Measurements from ENCODE around the gene POM121. TPM values are rescaled to one million over a fixed set of nuclear protein-coding genes. Genes with fewer than 3 reads are reported as not detected.
"Not testable (repeated sequence)": the region's sequence is repeated elsewhere in the genome, so short reads cannot be mapped to it uniquely, and the experiment has no call there.

The POM121 gene
- 10 to 100 TPM; 32.0 to 58.9 (median 44.9) TPM for polyA plus RNA-seq (ENCODE audit: insufficient read length in 4 of 4)

DNA sequence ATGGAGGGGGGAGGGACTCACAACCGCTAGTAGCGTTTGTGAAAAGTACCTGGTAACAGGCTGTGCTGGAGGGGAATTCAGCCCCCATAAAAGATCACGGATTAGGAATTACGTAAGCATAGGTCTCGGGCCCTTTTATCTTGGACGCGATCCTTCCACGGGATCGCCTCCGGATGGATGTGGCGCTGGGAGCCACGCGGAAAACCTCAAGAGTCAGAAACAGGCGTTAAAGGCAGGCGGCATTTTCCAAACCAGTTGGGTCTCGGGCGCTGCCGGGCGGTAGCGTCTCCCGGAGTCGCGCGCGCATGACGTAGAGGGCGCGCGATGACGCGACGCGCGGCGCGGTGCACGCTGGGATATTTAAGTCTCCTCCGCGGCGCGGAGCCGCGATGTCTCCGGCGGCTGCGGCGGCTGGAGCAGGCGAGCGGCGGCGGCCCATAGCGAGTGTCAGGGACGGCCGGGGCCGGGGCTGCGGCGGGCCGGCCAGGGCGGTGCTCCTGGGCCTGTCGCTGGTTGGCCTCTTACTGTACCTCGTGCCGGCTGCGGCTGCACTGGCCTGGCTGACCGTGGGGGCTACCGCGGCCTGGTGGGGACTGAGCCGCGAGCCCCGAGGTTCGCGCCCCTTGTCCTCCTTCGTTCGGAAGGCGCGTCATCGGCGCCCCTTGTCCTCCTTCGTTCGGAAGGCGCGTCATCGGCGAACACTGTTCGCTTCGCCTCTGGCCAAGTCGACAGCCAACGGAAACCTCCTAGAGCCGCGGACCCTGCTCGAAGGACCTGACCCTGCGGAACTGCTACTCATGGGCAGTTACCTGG lies at the start of gene POM121:
TSS of gene POM121 (plus strand) at position 363 of the 813 bp plus-strand sequence. CDS start at position 390, 27 bp downstream.
- peak; percentile 55 to 83 (median 77) for DNase-seq (ENCODE audit: low read depth in 4 of 4, low spot score in 2 of 4)

DNA sequence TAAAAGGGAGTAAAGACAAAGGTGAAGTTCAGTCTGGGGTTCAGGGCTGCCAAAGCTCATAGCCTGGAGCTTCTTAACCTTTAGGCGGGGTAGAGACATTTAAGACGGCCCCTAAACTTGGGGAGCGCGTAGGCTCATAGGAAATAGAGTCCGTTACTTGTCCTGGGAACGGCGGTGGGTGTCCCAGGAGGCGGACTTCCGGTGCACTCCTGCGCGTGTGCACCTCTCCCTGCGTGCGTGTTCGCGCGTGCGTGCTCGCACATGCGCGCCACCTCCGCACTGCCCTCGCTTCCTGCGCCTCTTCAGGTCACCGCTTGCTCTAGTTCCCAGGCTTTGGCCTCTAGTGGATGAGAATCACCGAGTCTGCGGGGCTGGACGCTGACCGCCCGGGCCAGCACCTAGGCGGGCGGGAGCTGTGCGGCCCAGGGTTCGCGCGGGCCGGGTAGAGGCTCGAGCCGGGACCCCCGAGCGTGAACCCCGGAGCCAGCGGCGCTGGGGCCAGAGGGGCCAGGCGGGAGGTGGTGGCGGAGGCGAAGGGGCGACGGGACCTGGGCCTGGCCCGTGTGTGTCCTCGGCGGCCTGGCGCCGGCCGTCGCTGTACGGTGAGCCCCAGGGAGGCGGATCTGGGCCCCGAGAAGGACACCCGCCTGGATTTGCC lies 45.7 kb upstream of the POM121 start:
- DNase-seq (ENCODE audit: low read depth in 4 of 4, low spot score in 2 of 4) = peak; percentile 36 to 49 (median 42)

DNA sequence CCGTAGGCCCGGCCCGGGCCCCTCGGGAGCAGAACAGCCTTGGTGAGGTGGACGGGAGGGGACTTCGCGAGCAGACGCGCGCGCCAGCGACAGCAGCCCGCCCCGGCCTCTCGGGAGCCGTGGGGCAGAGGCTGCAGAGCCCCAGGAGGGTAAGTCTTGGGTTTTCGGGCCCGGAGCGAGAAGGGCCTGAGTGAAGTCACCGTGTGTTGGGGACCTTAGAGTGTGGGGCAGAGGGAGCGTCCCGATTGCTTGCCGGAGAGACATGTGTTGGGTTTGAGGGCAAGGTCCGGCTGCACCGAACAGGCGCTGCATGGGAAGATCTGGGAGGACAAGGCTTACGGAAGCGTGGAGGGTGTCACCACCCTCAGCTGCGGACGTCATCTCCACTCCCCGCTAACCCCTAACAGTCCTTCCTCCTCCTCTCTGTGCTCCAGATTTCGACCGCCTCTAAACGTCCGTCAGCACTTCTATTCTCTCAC lies 45.1 kb upstream of the POM121 start:
- peak in 1 of 4 donors; percentile 15 for DNase-seq (ENCODE audit: low read depth in 4 of 4, low spot score in 2 of 4)

DNA sequence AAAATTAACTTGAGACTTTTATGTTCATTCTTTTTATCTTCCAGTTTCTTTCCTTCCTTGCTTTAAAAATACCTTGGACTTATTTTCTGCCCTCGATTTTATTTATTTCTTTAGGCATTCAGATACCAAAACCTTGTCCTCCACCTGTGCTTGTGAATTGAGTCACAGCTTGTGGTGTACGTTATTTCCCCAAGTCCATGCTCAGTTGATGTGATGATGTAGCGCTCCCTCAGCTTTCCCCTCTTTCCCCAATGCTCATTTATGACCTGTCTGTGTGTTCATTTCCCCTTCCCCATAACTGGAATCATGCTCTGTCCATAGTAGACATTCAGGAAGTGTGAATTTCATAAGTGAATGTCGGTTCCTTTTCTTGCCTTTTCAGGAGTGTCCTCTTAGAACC lies 33.1 kb upstream of the POM121 start:
- not testable (repeated sequence) for DNase-seq (ENCODE audit: low read depth in 4 of 4, low spot score in 2 of 4)

DNA sequence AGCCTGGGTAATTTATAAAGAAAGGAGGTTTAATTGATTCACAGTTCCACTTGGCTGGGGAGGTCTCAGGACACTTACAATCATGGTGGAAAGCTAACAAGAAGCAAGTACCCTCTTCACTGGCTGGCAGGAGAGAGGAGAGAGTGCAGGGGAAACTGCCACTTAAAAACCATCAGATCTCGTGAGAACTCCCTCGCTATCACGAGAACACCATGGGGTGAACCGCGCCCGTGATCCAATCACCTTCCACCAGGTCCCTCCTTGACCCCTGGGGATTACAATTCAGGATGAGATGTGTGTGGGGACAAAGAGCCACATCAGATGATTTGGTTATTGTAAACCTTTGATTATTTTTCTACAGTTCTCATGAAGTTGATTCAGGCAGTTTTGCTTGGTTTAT lies 20.2 kb upstream of the POM121 start:
- DNase-seq (ENCODE audit: low read depth in 4 of 4, low spot score in 2 of 4) = not testable (repeated sequence)

DNA sequence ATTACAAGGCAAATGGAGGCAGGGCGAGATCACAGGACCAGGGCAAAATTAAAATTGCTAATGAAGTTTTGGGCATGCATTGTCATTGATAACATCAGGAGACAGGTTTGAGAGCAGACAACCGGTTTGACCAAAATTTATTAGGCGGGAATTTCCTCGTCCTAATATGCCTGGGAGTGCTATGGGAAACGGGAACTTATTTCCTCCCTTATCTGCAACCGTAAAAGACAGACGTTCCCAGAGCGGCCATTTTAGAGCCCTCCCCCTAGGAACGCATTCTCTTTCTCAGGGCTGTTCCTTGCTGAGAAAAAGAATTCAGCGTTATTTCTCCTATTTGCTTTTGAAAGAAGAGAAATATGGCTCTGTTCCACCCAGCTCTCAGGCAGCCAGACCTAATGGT lies 16.5 kb upstream of the POM121 start:
- DNase-seq (ENCODE audit: low read depth in 4 of 4, low spot score in 2 of 4) = not testable (repeated sequence)

DNA sequence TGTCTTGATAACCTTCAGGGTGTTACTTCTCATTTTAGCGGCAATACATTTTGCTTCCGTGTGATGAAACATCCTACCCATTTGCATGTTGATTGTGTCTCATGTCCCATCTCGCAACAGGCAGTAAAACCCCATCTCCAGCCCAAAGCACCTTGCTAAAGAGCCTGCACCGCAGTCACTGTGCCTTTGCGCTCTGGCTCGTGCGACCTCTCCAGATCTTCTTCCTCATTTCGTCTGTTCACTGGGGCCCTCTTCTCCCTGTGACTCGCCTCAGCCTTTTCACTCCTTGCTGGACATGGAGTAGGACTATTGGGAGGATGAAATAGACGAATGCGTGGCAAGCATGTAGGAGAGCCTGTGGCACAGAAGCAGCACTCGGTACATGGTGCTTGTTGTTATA lies 13.5 kb upstream of the POM121 start:
- not testable (repeated sequence) for DNase-seq (ENCODE audit: low read depth in 4 of 4, low spot score in 2 of 4)

DNA sequence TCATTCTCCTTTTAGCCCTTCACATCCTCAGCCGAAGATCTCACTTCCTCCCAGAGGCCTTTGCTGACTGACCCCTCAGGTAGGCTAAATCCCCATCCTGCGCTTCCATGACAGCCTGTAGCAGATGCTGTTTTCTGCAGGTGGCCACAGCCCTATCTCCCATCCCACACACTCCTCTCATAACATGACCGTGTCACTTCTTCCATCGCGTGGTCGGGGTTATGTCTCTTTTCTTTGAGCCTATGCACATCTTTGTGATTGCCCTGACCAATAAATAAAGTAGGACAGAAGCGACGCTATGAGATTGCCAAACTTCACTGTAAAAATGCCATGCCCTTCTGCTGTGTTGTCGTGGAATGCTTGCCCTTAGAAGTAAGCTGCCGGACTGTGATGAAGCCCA lies 11.1 kb upstream of the POM121 start:
- DNase-seq (ENCODE audit: low read depth in 4 of 4, low spot score in 2 of 4) = not testable (repeated sequence)

DNA sequence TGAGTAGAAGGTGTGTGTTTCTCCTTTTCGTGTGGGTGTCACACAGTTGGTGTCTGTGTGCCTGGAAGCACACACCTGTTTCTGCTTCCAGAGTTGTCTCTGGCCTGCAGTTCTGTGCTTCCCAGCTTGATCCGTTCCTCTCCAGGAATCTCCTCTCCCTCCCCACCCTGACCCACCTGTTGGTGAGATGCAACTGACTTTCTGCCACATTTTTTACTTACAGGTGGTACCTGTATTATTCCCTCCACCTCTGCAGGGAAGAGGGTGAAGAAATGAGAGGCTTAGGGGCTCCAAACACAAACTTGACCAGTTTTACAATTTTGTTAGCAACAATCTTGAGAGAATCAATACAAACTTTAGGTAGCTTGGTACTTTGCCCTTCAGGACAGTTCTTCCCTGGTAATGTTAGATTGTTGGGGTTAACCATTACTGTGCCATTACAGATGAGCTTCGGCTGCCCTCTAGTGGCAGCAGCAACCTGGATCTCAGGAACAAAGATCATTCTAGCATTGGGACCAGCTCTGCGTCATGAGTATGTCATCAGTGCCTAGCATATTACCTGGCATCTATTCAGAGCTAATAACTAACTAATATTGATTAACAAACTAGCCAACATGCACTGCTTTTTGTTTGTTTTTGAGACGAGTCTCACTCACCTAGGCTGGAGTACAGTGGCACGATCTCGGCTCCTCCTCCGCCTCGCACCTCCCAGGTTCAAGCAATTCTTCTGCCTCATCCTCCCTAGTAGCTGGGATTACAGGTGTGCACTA lies 10.0 kb upstream of the POM121 start:
- not testable (repeated sequence) for DNase-seq (ENCODE audit: low read depth in 4 of 4, low spot score in 2 of 4)

DNA sequence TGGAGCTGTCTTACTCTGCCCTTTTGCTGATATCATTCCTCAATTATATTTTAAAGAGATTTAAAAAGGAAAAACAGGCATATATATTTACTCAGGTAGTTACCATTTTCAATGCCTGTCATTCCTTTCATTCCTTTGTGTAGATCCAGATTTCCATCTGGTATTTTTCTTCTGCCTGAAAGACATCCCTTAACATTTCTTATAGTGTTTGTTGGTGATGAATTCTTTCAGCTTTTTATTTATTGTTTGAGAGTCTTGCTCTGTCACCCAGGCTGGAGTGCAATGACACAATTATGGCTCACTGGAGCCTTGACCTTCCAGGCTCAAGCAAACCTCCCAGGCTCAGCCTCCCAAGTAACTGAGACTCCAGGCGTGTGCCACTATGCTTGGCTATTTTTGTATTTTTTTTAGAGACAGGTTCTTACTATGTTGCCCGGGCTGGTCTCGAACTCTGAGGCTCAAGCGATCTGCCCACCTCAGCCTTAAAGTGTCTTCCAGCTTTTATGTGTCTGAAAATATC lies 5.6 kb upstream of the POM121 start:
- no peak for DNase-seq (ENCODE audit: low read depth in 4 of 4, low spot score in 2 of 4)

DNA sequence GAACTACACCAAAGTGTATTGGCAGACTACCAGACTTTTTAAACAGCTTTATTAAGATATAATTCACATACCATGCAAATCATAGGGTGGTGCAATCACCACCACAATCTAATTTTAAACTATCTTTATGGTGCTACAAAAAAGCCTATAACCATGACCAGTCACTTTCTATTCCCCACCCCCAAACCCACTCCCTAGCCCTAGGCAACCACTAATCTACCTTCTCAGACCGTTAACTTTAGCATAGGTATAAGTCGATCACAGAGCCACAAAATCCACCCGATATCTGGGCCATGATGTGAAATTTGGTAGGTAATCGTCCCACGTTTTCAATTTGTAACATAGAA lies 536 bp upstream of the POM121 start:
- DNase-seq (ENCODE audit: low read depth in 4 of 4, low spot score in 2 of 4) = no peak

DNA sequence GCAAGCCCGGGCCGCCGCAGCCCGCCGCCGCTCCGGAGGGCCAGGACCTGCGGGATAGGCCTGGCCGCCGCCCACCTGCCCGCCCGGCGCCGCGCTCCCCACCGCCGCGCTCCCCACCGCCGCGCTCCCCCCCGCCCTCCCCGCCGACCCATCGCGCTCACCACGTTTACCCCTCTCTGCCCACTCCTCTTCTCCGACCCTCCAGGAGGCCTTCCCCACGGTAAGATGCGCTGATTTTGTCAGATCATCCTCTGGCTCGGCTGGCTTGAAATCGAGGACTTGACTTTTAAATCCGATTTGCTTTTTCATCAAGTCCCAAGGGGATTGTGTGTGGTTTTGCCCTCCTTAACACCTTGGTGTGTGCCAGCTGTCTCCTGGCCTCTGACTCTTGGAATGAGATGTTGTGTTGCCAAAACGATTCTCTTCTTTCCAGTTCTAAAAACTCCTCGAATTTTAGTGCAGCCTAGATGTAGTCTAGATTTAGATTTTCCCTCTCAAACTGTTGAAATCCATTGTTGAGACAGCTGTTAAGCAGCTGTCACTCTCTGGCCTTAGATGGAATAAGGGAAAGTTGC lies 738 bp downstream of the POM121 start:
- DNase-seq (ENCODE audit: low read depth in 4 of 4, low spot score in 2 of 4) = no peak

DNA sequence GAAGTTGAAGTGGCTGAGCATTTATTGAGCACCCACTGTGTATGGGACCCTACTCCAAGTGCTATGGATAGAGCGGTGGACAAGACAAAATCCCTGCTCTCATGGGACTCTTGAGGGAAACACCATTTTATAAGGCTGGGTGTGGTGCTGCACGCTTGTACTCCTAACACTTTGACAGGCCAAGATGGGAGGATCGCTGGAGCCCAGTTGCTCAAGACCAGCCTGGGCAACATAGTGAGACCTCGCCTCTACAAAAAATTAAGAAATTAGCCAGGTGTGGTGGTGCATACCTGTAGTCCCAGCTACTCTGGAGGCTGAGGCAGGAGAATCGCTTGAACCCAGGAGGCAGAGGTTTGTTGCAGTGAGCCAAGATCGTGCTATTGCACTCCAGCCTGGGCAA lies 2.9 kb downstream of the POM121 start:
- not testable (repeated sequence) for DNase-seq (ENCODE audit: low read depth in 4 of 4, low spot score in 2 of 4)

DNA sequence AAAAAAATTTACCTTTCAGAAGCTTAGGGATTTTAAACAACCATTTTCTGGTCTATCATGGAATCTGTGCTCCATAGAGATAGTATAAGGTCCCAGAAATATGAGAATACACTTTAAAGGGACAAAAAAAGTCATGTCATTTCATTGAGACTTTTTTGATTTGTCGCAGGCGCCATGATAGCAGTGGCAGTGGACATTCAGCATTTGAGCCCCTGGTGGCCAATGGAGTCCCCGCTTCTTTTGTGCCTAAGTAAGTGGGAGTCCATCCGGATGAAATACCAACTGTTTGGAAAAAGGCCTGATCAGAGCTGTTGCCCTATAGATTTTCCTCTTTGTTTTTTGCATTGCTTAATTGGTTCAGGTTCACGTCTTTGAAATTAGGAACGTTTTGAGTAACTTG lies 3.3 kb downstream of the POM121 start:
- not testable (repeated sequence) for DNase-seq (ENCODE audit: low read depth in 4 of 4, low spot score in 2 of 4)

DNA sequence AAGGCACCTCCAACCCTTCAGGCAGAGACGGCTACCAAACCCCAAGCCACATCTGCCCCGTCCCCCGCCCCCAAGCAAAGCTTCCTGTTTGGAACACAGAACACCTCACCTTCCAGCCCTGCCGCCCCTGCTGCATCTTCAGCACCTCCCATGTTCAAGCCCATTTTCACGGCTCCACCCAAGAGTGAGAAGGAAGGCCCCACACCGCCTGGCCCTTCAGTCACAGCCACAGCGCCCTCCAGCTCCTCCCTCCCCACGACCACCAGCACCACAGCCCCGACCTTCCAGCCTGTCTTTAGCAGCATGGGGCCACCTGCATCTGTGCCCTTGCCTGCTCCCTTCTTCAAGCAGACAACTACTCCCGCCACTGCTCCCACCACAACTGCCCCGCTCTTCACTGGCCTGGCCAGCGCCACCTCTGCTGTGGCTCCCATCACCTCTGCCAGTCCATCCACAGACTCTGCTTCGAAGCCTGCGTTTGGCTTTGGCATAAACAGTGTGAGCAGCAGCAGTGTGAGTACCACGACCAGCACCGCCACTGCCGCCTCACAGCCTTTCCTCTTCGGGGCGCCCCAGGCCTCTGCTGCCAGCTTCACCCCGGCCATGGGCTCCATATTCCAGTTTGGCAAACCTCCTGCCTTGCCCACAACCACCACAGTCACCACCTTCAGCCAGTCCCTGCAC lies 17.3 kb downstream of the POM121 start:
- not testable (repeated sequence) for DNase-seq (ENCODE audit: low read depth in 4 of 4, low spot score in 2 of 4)

DNA sequence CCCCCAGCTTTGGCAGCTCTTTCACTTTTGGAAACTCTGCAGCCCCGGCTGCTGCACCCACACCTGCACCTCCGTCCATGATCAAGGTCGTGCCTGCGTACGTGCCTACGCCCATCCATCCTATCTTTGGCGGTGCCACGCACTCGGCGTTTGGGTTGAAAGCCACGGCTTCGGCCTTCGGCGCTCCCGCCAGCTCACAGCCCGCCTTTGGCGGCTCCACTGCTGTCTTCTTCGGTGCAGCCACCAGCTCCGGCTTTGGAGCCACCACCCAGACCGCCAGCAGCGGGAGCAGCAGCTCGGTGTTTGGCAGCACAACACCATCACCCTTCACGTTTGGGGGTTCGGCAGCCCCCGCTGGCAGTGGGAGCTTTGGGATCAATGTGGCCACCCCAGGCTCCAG lies 18.1 kb downstream of the POM121 start:
- DNase-seq (ENCODE audit: low read depth in 4 of 4, low spot score in 2 of 4) = not testable (repeated sequence)

DNA sequence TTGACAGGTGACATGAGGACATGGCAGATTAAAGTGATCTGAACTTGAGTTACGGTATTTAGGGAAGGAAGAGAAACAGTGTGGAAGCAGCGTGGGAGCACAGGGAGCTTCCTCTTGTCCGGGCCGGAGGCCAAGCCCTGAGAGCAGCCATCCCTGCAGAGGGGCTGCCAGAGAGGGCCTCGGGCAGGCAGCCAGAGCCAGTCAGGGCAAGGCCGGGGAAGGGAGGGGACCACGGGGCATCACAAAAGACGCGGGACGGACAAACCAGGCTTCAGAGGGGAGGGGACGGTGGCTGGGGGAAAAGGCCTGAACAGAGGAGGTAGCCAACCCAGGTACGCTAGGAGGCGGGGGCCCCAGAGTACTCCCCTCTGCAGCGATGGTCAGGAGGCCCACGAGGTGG lies 20.0 kb downstream of the POM121 start:
- not testable (repeated sequence) for DNase-seq (ENCODE audit: low read depth in 4 of 4, low spot score in 2 of 4)

DNA sequence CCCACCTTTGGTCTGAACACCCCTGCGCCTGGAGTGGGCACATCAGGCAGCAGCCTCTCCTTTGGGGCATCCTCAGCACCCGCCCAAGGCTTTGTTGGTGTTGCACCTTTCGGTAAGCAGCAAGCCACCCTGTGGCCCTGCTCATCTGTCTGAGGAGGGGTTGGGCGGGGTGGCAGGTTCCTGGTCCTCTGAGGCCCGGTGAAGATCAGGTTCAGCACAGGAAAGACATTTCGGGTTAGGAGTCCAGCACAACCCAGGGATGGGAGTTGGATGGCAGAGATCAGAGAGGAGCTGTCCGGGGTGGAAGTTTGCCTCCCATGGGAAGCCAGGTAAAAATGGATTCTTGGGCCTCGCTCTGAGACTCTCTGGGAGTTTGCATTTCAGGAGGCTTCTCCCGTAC lies 20.7 kb downstream of the POM121 start:
- DNase-seq (ENCODE audit: low read depth in 4 of 4, low spot score in 2 of 4) = not testable (repeated sequence)

DNA sequence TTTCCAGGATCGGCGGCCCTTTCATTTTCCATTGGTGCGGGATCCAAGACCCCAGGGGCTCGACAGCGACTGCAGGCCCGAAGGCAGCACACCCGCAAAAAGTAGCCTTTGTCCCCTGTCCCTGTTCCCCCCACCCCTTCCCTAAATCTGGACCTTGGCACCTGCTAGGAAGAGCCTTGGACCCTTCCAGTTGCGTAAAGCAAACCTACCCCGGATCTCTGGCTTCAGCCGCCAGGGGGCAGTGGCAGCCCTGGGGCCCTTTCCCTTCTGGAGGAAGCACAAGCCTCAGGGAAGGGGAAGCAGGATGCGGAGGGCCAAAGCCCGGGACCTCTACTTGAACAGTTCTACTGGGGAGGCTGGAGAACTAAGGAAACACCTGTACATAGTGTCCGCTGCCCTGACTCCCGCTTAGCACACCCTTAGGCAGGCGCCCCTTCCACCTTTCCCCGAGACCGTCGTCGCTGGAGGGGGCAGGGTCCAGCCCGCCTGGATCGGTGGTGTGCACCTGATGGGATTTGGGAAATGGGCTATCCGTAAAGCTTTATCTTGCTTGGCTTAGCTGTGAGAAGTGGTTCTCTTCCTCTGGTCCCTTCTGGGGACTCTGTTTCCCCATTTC lies 21.3 kb downstream of the POM121 start:
- not testable (repeated sequence) for DNase-seq (ENCODE audit: low read depth in 4 of 4, low spot score in 2 of 4)

Data from left renal cortex interstitium (tissue), 4 donors.